Breast epithelium (tissue), 4 donors: Measurements from ENCODE around the gene GALNTL6. TPM values are rescaled to one million over a fixed set of nuclear protein-coding genes. Genes with fewer than 3 reads are reported as not detected.
"Not testable (repeated sequence)": the region's sequence is repeated elsewhere in the genome, so short reads cannot be mapped to it uniquely, and the experiment has no call there.

Source experiments
- DNase-seq, 2 donors: peaks; one replicate each; pipeline ENCODE4 v3.0.0-alpha.2; 2019; ENCODE audit warnings: low spot score in 2 of 2
- H3K27ac ChIP-seq, 2 donors: fragments of 200-600 bp; sonication (generic) in 1 of 2; one replicate each; pipeline ENCODE4 v1.5.1; 2016 to 2019; ENCODE audit warnings: mild to moderate bottlenecking in 1 of 2
- H3K27me3 ChIP-seq, 2 donors: fragments of 200-600 bp; sonication (generic) in 1 of 2; one replicate each; pipeline versions ENCODE4 v1.5.1 to v1.6.0; 2017 to 2019; ENCODE audit warnings: control low read depth in 1 of 2, mild to moderate bottlenecking in 1 of 2
- H3K36me3 ChIP-seq: fragments of 200-600 bp; one replicate; pipeline ENCODE4 v1.5.1; 2019
- H3K4me1 ChIP-seq, 2 donors: fragments of 200-600 bp; sonication (generic); one replicate each; pipeline ENCODE4 v1.5.1; 2016 to 2019; ENCODE audit warnings: control low read depth in 1 of 2
- H3K4me3 ChIP-seq, 3 donors: fragments of 200-600 bp; sonication (generic); 1 replicate in 2 of 3; 2 replicates in 1 of 3; pipeline ENCODE4 v1.5.1; 2016 to 2019; ENCODE audit warnings: mild to moderate bottlenecking in 3 of 3, moderate library complexity in 2 of 3
- H3K9me3 ChIP-seq, 2 donors: fragments of 200-600 bp; sonication (generic) in 1 of 2; one replicate each; pipeline ENCODE4 v1.5.1; 2016 to 2019; ENCODE audit warnings: control low read depth in 1 of 2
- POLR2A ChIP-seq: fragments of 450-650 bp; IDR thresholded peaks from one replicate; pipeline ENCODE4 v1.6.1; 2016; ENCODE audit warnings: antibody characterized with exemption, mild to moderate bottlenecking, moderate library complexity
- POLR2AphosphoS5 ChIP-seq, 3 donors: sonication (generic); formaldehyde crosslinking; IDR thresholded peaks; one replicate each; pipeline ENCODE4 v1.6.1; 2017; ENCODE audit warnings: antibody characterized with exemption in 3 of 3
- intact Hi-C: fragments of 100-400 bp; cut with DNase I; formaldehyde crosslinking; loops from one replicate; pipeline ENCODE4 v1.15.1; 2023; ENCODE audit warnings: low total_unique reads
- total RNA-seq, 3 donors: library from RNA; depleted of rRNA; stranded (reverse); fragments of >200 nt; gene quantifications; one replicate each; pipeline ENCODE4 v1.1.0, GENCODE V29; 2016
- TF ChIP-seq, protein P1 (sequence below), 3 donors: fragments of 450-650 bp; IDR thresholded peaks; one replicate each; pipeline ENCODE4 v1.5.1; 2016 to 2017; ENCODE audit warnings: antibody characterized with exemption in 3 of 3, mild to moderate bottlenecking in 3 of 3, moderate library complexity in 3 of 3

GALNTL6 gene
- total RNA-seq, 3 donors from 2014 or later, result 0.29 to 0.98 TPM; not detected in 1

DNA sequence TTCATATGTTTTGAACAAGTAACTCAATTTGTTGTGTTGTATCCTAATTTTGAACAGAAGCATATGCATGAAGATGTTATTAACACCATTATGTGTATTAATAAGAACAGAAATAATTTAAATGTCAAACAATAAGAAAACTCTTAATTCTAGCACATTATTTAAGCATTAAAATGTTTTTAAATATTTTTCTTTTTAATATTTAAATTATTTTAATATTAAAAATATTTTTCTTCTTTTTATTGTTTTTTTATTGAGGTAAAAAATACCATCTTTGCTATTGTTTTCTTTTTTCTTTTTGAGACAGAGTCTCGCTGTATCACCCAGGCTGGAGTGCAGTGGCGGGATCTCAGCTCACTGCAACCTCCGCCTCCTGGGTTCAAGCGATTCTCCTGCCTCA lies 914.4 kb downstream of the GALNTL6 start:
- intact Hi-C loops, result no loop called here
- no peaks in the 10 kb centered on the region for H3K27me3 ChIP-seq
- H3K4me1 ChIP-seq, result no peaks in the 10 kb centered on the region
- H3K4me3 ChIP-seq, result no peak overlapping the region
- DNase-seq, result no peak
- no peak overlapping the region for H3K27ac ChIP-seq
- H3K9me3 ChIP-seq, result peaks cover 0 to 9% of the 10 kb centered on the region in 2 donors
- TF ChIP-seq, protein P1, sequence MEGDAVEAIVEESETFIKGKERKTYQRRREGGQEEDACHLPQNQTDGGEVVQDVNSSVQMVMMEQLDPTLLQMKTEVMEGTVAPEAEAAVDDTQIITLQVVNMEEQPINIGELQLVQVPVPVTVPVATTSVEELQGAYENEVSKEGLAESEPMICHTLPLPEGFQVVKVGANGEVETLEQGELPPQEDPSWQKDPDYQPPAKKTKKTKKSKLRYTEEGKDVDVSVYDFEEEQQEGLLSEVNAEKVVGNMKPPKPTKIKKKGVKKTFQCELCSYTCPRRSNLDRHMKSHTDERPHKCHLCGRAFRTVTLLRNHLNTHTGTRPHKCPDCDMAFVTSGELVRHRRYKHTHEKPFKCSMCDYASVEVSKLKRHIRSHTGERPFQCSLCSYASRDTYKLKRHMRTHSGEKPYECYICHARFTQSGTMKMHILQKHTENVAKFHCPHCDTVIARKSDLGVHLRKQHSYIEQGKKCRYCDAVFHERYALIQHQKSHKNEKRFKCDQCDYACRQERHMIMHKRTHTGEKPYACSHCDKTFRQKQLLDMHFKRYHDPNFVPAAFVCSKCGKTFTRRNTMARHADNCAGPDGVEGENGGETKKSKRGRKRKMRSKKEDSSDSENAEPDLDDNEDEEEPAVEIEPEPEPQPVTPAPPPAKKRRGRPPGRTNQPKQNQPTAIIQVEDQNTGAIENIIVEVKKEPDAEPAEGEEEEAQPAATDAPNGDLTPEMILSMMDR (IDR thresholded peaks at IDR 0.05), result no peak
- TF ChIP-seq POLR2AphosphoS5 (IDR thresholded peaks at IDR 0.05) (no peak), POLR2A (no peak)
- no peaks in the 10 kb centered on the region for H3K36me3 ChIP-seq

DNA sequence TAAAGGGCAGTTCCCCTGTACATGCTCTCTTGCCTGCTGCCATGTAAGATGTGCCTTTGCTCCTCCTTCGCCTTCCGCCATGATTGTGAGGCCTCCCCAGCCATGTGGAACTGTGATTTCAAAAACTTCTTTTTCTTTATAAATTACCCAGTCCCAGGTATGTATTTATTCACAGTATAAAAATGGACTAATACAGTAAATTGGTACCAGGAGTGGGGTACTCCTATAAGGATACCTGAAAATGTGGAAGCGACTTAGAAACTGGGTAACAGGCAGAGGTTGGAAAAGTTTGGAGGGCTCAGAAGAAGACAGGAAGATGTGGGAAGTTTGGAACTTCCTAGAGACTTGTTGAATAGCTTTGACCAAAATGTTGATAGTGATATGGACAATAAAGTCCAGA lies 920.4 kb downstream of the GALNTL6 start:
- DNase-seq, intact Hi-C loops, H3K27ac ChIP-seq, H3K4me1 ChIP-seq, H3K36me3 ChIP-seq, H3K27me3 ChIP-seq, H3K4me3 ChIP-seq: not testable (repeated sequence)
- peaks cover 11 to 64% of the 10 kb centered on the region in 2 donors for H3K9me3 ChIP-seq

DNA sequence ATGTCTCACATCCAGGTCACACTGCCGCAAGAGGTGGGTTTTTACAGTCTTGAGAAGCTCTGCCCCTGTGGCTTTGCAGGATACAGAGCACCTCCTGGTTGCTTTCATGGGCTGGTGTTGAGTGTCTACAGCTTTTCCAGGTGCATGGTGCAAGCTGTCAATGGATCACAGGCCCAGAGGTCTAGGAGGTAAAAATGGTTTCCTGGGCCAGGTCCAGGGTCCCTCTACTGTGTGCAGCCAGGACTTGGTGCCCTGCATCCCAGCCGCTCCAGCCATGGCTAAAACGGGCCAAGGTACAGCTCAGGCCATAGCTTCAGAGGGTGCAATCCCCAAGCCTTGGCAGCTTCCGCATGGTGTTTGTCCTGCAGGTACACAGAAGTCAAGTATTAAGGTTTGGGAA lies 921.4 kb downstream of the GALNTL6 start:
- H3K36me3 ChIP-seq, result no peaks in the 10 kb centered on the region

DNA sequence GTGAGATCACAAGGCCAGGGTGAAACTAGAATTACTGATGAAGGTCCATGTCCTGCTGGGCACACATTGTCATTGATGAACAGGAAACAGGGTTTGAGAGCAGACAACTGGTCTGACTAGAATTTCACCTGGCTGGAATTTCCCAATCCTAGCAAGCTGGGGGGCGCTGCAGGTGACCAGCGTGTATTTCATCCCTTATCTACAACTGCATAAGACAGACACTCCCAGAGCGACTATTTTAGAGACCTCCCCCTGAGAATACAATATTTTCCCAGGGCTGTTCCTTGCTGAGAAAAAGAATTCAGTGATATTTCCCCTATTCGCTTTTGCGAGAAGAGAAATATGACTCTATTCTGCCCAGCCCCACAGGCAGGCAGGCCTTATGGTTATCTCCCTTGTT lies 922.8 kb downstream of the GALNTL6 start:
- no peaks in the 10 kb centered on the region for H3K27me3 ChIP-seq
- DNase-seq, result no peak
- H3K4me3 ChIP-seq, result no peak overlapping the region
- no peaks in the 10 kb centered on the region for H3K36me3 ChIP-seq
- TF ChIP-seq, protein P1 (IDR thresholded peaks at IDR 0.05), result no peak
- no peak for TF ChIP-seq POLR2AphosphoS5 (IDR thresholded peaks at IDR 0.05)
- TF ChIP-seq POLR2A, result no peak
- H3K9me3 ChIP-seq, result peaks cover 11 to 55% of the 10 kb centered on the region in 2 donors
- intact Hi-C loops, result no loop called here
- no peaks in the 10 kb centered on the region for H3K4me1 ChIP-seq
- no peak overlapping the region for H3K27ac ChIP-seq

More for the DNA sequence above, 921.4 kb downstream of the GALNTL6 start:
- Histone ChIP-seq H3K27me3 (no peaks in the 10 kb centered on the region), H3K4me3 (no peak overlapping the region), H3K9me3 (peaks cover 11 to 58% of the 10 kb centered on the region in 2 donors), H3K27ac (no peak overlapping the region), H3K4me1 (no peaks in the 10 kb centered on the region)
- intact Hi-C loops, result no loop called here
- no peak for DNase-seq
- no peak for TF ChIP-seq POLR2AphosphoS5 (IDR thresholded peaks at IDR 0.05)
- TF ChIP-seq POLR2A, result no peak
- TF ChIP-seq, protein P1 (IDR thresholded peaks at IDR 0.05), result no peak

DNA sequence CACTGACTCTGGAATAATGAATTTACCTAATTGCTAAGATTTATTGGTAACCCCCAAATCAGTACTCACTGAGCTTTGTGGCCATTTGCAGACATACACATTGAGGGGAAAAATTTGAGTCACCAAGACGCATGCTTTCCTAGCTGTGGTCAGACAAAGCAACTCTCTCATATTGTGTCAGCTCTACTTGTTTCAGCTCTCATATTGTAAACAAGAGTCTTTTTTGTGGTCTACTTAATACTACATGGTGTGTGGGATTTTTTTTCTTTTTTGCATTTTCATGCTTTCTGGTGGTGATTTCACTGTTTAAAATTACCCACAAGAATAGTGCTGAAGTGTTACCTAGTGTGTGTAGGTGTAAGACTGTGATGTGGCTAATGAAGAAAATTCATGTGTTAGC lies 927.2 kb downstream of the GALNTL6 start:
- DNase-seq, result no peak
- Histone ChIP-seq H3K27ac (no peak overlapping the region), H3K27me3 (no peaks in the 10 kb centered on the region), H3K4me1 (no peaks in the 10 kb centered on the region), H3K4me3 (no peak overlapping the region), H3K9me3 (peaks cover 9 to 27% of the 10 kb centered on the region in 2 donors), H3K36me3 (no peaks in the 10 kb centered on the region)
- intact Hi-C loops, result no loop called here
- TF ChIP-seq, protein P1 (IDR thresholded peaks at IDR 0.05), result no peak
- TF ChIP-seq POLR2AphosphoS5 (IDR thresholded peaks at IDR 0.05) (no peak), POLR2A (no peak)

DNA sequence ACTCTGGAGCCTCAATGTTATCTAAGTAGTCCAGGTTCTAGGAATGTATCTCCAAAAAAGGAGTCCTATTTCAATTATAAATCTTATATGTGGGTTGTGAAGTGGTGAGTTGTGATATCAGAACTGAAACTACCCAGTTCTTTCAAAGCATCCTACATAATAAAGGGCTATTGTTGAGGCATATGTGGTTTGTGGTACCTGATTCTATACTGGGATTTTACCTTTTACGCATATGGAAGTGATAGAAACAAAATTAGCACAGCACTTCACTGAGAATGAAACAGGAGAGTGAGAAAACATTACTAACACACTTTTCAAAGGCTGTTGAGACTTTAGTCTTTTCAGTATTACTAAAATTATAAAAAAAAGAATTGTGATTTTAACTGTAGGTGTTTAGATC lies 937.7 kb downstream of the GALNTL6 start:
- no peaks in the 10 kb centered on the region for H3K9me3 ChIP-seq
- no peak overlapping the region for H3K4me3 ChIP-seq
- no peaks in the 10 kb centered on the region for H3K4me1 ChIP-seq
- intact Hi-C loops, result no loop called here
- no peaks in the 10 kb centered on the region for H3K36me3 ChIP-seq
- no peaks in the 10 kb centered on the region for H3K27me3 ChIP-seq
- H3K27ac ChIP-seq, result no peak overlapping the region
- TF ChIP-seq POLR2A, result no peak
- TF ChIP-seq, protein P1 (IDR thresholded peaks at IDR 0.05), result no peak
- TF ChIP-seq POLR2AphosphoS5 (IDR thresholded peaks at IDR 0.05), result no peak
- no peak for DNase-seq
